ENCODE measurements around the gene ARL15. TPM values are rescaled to one million over a fixed set of nuclear protein-coding genes. Genes with fewer than 3 reads are reported as not detected.

ARL15 gene
- total and polyA plus RNA-seq, 4 donors: 5.0 to 24.8 (median 13.3) TPM

GRCh38 chr5:53873235-53873634 is 437.1 kb downstream of the ARL15 start:
- Histone ChIP-seq H3K9ac (ENCODE audit: low read depth in 1 of 2, low read length in 2 of 2) (no peak overlapping the region), H3K9me3 (ENCODE audit: control insufficient read depth in 4 of 4, low read length in 3 of 4) (no peaks in the 10 kb centered on the region), H3K4me1 (ENCODE audit: control insufficient read depth in 4 of 4, insufficient read depth in 4 of 4, low read length in 3 of 4) (peaks cover 1 to 22% (median 15%) of the 10 kb centered on the region in 4 donors), H3K36me3 (ENCODE audit: control insufficient read depth in 4 of 4, insufficient read depth in 3 of 4, low read depth in 1 of 4, low read length in 3 of 4) (no peaks in the 10 kb centered on the region), H3K27ac (ENCODE audit: low read depth in 1 of 2, low read length in 2 of 2) (no peak overlapping the region), H3K4me3 (ENCODE audit: low read depth in 1 of 3, low read length in 3 of 3) (no peak overlapping the region), H3K27me3 (ENCODE audit: control insufficient read depth in 4 of 4, insufficient read depth in 4 of 4, low read length in 3 of 4) (no peaks in the 10 kb centered on the region)
- DNase-seq (ENCODE audit: low spot score): no peak
- 80% methylated on average over 3 of the region's 3 CpGs for WGBS
- TF ChIP-seq RXRA (IDR thresholded peaks at IDR 0.05): no peak
- no peak for TF ChIP-seq EGR1 (IDR thresholded peaks at IDR 0.05; ENCODE audit: low read depth in 2 of 2)
- no peak for TF ChIP-seq TAF1 (conservative IDR thresholded peaks at IDR 0.05)
- no peak for TF ChIP-seq FOXA2 (IDR thresholded peaks at IDR 0.05)
- no peak for TF ChIP-seq GABPA (IDR thresholded peaks at IDR 0.05 in 1 of 2, conservative IDR thresholded peaks at IDR 0.05 in 1 of 2)
- TF ChIP-seq SP1 (IDR thresholded peaks at IDR 0.05): no peak
- TF ChIP-seq FOXA1 (IDR thresholded peaks at IDR 0.05): no peak
- no peak for TF ChIP-seq HNF4A (conservative IDR thresholded peaks at IDR 0.05)
- no peak for TF ChIP-seq HNF4G (IDR thresholded peaks at IDR 0.05)
- TF ChIP-seq REST (IDR thresholded peaks at IDR 0.05): no peak
- TF ChIP-seq NR2F2 (IDR thresholded peaks at IDR 0.05): no peak
- TF ChIP-seq, protein P1, sequence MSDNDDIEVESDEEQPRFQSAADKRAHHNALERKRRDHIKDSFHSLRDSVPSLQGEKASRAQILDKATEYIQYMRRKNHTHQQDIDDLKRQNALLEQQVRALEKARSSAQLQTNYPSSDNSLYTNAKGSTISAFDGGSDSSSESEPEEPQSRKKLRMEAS (IDR thresholded peaks at IDR 0.05): no peak
- TF ChIP-seq, protein P2, sequence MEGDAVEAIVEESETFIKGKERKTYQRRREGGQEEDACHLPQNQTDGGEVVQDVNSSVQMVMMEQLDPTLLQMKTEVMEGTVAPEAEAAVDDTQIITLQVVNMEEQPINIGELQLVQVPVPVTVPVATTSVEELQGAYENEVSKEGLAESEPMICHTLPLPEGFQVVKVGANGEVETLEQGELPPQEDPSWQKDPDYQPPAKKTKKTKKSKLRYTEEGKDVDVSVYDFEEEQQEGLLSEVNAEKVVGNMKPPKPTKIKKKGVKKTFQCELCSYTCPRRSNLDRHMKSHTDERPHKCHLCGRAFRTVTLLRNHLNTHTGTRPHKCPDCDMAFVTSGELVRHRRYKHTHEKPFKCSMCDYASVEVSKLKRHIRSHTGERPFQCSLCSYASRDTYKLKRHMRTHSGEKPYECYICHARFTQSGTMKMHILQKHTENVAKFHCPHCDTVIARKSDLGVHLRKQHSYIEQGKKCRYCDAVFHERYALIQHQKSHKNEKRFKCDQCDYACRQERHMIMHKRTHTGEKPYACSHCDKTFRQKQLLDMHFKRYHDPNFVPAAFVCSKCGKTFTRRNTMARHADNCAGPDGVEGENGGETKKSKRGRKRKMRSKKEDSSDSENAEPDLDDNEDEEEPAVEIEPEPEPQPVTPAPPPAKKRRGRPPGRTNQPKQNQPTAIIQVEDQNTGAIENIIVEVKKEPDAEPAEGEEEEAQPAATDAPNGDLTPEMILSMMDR (IDR thresholded peaks at IDR 0.05; ENCODE audit: low read depth, low read length, missing input control): no peak
- no peak for TF ChIP-seq RAD21 (IDR thresholded peaks at IDR 0.05)
- TF ChIP-seq YY1 (IDR thresholded peaks at IDR 0.05): no peak
- no peak for TF ChIP-seq JUND (IDR thresholded peaks at IDR 0.05)
- no peak for TF ChIP-seq ZBTB33 (IDR thresholded peaks at IDR 0.05)
- TF ChIP-seq ATF3 (IDR thresholded peaks at IDR 0.05): no peak

Data from liver (tissue), 9 donors.